ENCODE measurements around the gene WDR83.
A peak's percentile ranks its signal among the peaks of the same experiment; 100 is the strongest.

The WDR83 gene

GRCh38 chr19:12656899-12657571 lies 9.6 kb upstream of the WDR83 start:
- DNase-seq (ENCODE audit: low read depth), result no peak
- TF ChIP-seq, protein P1, sequence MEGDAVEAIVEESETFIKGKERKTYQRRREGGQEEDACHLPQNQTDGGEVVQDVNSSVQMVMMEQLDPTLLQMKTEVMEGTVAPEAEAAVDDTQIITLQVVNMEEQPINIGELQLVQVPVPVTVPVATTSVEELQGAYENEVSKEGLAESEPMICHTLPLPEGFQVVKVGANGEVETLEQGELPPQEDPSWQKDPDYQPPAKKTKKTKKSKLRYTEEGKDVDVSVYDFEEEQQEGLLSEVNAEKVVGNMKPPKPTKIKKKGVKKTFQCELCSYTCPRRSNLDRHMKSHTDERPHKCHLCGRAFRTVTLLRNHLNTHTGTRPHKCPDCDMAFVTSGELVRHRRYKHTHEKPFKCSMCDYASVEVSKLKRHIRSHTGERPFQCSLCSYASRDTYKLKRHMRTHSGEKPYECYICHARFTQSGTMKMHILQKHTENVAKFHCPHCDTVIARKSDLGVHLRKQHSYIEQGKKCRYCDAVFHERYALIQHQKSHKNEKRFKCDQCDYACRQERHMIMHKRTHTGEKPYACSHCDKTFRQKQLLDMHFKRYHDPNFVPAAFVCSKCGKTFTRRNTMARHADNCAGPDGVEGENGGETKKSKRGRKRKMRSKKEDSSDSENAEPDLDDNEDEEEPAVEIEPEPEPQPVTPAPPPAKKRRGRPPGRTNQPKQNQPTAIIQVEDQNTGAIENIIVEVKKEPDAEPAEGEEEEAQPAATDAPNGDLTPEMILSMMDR (IDR thresholded peaks at IDR 0.05; ENCODE audit: control insufficient read depth, extremely low read depth, insufficient read depth), result no peak
- H3K4me3 ChIP-seq (ENCODE audit: low read depth, low read length), result no peak overlapping the region

DNA sequence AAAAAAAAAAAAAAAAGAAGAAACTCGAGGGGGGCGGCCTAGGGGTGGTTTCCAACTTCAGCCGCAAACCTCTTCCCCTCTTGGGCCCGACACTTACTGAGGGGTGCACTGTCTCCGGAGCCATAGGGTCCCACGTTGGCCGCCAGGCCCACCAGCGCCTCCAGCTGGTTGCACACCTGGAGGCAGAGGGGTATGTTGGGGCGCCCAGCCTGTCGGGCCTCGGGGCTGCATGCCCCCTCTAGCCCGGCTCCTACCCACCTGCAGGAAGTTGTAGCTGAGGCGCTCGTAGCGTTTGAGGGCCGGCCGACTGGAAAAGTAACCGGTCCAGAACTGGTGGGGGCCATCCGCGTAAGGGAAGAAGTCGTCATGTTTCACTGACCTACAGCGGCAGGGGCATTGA lies 8.6 kb upstream of the WDR83 start:
- TF ChIP-seq, protein P1 (IDR thresholded peaks at IDR 0.05; ENCODE audit: control insufficient read depth, extremely low read depth, insufficient read depth), result no peak
- no peak overlapping the region for H3K4me3 ChIP-seq (ENCODE audit: low read depth, low read length)
- no peak for DNase-seq (ENCODE audit: low read depth)

GRCh38 chr19:12660980-12661379 lies 5.6 kb upstream of the WDR83 start:
- no peak overlapping the region for H3K4me3 ChIP-seq (ENCODE audit: low read depth, low read length)
- TF ChIP-seq, protein P1 (IDR thresholded peaks at IDR 0.05; ENCODE audit: control insufficient read depth, extremely low read depth, insufficient read depth), result no peak
- no peak for DNase-seq (ENCODE audit: low read depth)

DNA sequence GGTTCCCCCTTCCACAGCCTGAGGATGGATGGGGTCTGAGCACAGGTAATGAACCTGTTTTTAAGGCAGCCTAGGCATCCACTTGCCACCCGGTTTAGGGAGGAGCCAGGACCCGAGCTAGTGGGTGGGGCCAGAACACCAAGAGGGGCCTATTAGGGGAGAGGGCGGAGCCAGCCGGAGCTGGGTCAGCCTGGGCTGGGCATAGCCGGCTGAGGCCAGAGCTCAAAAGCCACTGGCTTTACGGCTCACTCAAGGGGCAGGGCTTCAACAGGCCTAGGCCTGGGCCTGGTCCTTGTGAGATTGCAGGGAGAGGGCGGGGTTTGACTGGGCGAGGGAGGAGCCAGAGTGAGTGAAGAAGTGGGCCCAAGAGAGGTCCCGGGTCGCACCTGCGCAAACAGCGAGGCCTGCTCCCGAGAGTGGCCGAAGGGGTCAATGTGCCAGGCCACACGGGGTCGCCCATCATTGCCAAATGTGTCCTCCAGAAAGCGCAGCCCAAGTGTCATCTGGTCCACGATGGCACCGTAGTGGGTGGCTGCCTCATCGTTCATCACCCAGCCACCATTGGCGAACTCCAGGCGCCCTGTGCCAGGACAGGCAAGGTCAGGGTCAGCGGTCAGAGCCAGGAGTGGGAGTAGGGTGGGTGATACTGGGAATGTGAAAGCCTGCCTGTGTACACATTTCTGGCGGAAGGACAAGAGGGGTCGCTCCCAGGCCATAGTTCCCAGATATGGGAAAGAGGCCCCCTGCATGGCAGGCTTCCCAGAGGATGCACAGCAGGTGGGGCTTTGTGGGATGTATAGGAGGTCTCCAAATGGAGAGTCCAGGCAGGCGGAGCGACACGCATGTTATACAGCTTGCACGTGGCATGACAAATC lies 2.0 kb upstream of the WDR83 start:
- no peak for DNase-seq (ENCODE audit: low read depth)
- TF ChIP-seq, protein P1 (IDR thresholded peaks at IDR 0.05; ENCODE audit: control insufficient read depth, extremely low read depth, insufficient read depth), result no peak
- H3K4me3 ChIP-seq (ENCODE audit: low read depth, low read length), result no peak overlapping the region

DNA sequence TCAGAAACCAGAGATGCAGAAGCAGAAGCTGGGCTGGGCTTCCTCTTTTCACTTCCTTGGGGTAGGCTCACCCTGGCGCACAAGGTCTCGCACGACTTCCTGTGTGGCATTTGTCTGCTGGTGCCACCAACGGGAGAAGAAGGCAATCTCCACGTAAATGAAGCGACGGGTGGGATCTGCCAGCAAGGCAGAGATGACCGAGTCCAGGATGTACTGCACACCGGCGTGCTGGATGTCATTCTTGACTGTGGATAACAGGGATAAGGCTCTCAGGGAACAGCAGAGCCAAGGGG lies 1.4 kb upstream of the WDR83 start:
- no peak overlapping the region for H3K4me3 ChIP-seq (ENCODE audit: low read depth, low read length)
- TF ChIP-seq, protein P1 (IDR thresholded peaks at IDR 0.05; ENCODE audit: control insufficient read depth, extremely low read depth, insufficient read depth), result no peak
- no peak for DNase-seq (ENCODE audit: low read depth)

DNA sequence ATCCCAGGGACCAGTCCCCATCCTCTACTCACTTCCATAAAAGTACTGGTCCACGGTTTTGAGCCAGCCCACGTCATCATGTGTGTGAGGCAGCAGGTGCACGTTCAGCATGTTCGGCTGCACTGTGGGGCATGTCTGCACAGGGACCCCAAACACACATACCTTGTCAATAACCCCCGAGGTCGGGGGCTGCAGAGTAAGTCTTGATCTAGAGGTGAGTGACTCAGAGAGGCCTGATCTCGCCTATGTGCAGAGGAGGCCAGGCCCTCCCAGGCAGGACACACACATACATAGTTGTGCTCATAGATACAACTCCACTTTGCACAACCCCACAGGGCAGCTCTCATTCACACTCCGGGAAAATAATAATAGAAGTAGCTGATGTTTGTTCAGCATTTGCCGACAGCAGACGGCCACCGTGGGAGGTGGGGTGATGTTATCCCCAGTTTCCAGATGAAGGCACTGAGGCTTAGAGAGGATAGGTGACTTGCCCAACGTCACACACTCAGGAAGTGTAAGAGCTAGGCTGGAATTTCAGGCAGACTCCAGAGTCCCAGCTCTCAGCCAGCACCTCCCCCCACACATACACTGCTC lies 839 bp upstream of the WDR83 start:
- peak overlapping the region; percentile 98 for H3K4me3 ChIP-seq (ENCODE audit: low read depth, low read length)
- no peak for DNase-seq (ENCODE audit: low read depth)
- TF ChIP-seq, protein P1 (IDR thresholded peaks at IDR 0.05; ENCODE audit: control insufficient read depth, extremely low read depth, insufficient read depth), result no peak

Data from LNCaP clone FGC (cell line).